GM18498 (cell line): Measurements from ENCODE around the gene GLIS1.
"Not testable (repeated sequence)": the region's sequence is repeated elsewhere in the genome, so short reads cannot be mapped to it uniquely, and the experiment has no call there.

ENCODE experiments used
- ATAC-seq: cut with Tn5 transposase; IDR thresholded peaks from one replicate; pipeline ENCODE4 v1.9.1; 2021; ENCODE audit warnings: mild to moderate bottlenecking, moderate library complexity; ENCODE audit not compliant: unreplicated experiment

Gene GLIS1

DNA sequence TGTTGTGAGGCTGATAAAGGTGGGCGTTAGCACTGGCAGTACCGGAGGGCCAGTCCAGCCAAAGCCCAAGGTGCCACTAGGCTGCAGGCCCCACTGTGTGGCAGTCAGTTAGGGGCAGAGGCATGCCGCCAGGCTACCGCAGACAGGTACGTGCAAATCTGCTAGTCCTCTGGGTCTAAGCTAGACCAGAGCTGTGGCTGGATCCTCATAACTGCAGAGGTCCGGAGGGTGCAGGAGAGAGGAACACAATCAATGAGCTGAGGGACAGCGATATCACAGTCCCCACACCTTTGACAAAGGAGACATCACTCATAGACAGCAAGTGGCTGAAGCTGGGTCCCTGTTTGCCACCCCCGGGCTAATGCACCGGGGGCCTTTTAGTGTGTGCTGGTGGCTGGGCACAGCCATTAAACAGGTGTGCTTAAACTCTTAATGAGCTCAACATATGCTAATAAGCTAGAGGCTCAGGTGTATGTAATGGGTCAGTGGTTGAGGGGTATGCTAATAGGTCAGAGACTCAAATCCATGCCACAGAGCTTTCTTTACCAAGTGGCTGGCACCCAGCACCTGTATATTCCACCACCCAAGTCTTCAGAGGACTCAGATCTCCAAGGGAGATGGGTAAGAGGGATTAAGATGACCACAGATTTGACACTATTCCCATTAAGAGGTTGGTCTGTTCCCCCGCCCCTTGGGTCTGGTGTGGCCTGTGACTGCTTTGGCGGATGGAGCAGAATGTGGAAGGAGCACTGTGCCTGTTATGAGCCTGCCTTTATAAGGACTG lies 82.0 kb downstream of the GLIS1 start:
- no peak for ATAC-seq

DNA sequence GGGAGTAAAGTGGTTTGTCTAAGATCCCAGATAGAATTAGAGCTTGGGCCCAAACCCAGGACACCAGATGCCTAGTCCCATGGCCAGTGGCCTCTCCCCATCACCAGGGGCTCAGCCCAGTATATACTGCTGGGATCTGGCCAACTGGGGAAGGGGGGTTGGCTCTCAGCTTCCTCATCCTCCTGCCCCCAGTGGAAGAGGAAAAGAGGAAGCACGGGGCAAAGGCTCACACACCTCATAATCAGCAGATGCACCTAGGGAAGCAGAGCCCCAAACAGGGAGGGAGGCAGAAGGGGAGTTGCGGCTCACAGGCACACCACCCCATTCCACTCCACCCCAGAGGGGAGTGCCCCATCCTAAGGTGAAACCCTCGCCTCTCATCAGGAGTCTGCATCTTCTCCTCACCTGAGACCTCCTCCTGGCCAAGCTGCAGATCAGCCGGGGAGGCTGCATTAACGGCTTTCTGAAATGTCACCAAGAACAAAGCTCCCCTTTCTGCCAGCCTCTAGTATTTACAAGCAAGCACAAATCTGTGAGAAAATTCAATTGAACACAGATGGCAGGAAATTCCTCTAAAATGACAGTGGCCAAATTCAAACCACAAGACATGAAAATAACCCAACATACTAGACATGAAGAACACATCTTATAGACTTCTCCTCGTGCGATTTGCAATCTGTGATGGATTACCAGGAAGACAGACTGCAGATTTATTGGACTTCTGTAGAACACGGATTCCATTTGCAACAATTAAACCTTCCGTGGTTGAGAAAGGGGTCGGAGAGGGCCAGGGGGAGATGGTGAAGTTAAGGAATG lies 82.8 kb downstream of the GLIS1 start:
- no peak for ATAC-seq

GRCh38 chr1:53654216-53655210 lies 84.5 kb downstream of the GLIS1 start:
- no peak for ATAC-seq

GRCh38 chr1:53653631-53654030 lies 85.3 kb downstream of the GLIS1 start:
- no peak for ATAC-seq

DNA sequence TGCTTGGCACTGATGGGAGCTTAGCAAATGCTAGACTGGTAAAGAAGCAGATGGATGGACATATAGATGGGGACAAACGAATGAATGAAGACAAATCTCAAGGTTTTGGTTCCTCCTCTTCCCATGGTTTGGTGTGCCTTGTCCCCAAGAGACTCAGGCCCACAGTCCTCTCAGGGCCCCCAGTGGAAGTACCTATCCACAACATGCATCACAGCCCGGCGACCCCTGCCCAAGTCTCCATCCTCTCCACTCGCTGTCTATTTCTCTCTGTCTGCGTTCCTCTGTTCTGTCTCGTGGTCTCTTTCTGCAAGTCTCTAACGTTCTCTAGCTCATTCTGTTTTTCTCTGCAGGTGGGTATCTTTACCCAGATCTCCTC lies 85.8 kb downstream of the GLIS1 start:
- no peak for ATAC-seq

GRCh38 chr1:53652441-53653199 lies 86.3 kb downstream of the GLIS1 start:
- ATAC-seq: no peak

DNA sequence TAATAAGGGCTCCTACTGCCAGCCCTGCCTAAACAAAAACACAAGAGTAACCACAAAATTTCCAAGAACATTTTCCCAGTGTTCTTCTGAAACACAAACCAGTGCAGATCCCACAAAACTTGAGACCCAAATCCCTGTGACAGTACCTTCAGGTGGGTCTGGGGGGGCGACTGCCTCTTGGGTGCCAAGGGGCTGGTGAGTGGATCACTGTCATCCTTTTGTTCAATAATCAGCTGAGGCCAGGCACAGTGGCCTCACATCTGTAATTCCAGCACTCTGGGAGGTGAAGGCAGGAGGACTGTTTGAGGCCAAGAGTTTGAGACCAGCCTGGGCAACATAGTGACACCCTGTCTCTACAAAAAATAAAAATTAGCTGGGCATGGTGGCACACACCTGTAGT lies 87.6 kb downstream of the GLIS1 start:
- no peak for ATAC-seq

DNA sequence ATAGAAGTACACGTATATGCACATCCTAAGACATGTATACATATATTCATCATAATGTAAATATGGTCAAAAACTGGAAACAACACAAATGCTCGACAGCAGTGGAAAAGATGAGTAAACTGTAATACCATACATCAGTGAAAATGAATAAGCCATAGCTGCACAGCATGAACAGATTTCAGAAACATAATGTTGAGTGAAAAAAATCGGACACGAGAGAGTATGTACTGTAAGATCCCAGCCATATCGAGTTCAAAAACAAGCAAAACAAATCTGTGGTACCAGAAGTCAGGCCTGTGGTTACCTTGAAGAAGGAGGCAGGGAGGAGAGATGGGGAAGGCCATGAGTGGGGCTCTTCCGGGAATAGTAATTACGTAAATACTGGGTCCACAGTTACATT lies 90.4 kb downstream of the GLIS1 start:
- ATAC-seq: no peak

- ATAC-seq: not testable (repeated sequence)
Observed at GRCh38 chr1:53647915-53648314, 91.0 kb downstream of the GLIS1 start.

DNA sequence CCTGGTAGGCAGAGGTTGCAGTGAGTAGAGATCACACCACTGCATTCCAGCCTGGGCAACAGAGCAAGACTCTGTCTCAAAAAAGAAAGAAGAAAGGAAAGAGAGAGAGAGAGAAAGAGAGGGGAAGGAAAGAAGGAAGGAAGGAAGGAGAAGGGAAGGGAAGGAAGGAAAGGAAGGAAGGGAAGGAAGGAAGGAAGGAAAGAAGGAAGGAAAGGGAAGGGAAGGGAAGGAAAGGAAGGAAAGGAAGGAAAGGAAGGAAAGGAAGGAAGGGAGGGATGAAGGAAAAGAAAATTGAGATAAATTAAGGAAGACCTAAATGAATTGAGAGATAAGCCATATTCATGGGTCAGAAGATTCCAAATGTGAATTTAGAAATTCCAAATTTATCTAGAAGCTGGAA lies 92.2 kb downstream of the GLIS1 start:
- no peak for ATAC-seq

DNA sequence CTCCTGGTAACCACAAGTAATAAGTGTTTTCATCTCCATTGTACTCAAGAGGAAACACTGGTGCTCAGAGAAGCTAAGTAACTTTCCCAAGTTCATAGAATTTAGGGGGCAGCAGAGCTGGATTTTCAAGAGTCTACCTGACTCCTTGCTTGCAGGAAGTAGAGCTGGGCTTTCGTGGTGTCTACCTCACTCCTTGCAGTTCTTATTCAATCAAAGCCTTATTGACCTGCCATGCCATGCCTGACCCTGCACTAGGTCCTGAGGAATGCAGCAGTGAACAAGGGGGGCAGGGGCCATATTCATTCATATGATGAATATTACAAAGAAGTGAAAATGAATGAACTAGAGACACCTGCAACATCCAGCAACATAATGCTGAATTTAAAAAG lies 93.3 kb downstream of the GLIS1 start:
- ATAC-seq: no peak

- ATAC-seq: no peak
Observed at GRCh38 chr1:53644909-53645689, 93.9 kb downstream of the GLIS1 start.

DNA sequence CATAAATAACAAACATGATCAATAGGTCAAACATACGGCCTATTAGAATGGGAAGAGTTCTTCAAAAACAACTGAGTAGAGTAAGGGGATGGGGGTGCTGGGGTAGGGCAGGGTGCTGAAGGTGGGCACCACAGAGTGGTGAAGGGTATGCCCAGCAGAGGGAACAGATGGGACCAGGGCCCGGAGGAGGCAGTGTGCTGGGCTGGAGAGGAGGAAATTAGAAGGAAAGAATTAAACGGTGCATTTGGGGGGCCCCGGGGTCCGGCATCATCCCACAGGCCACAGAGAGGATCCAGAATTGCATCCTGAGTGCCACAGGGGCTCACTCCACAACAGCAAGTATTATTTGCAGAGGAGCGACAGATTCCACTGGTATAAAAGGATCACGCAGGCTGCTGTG lies 94.5 kb downstream of the GLIS1 start:
- ATAC-seq: no peak

- no peak for ATAC-seq
Observed at GRCh38 chr1:53643881-53644390, 95.0 kb downstream of the GLIS1 start.

- ATAC-seq: no peak
Observed at GRCh38 chr1:53643041-53643880, 95.7 kb downstream of the GLIS1 start.

DNA sequence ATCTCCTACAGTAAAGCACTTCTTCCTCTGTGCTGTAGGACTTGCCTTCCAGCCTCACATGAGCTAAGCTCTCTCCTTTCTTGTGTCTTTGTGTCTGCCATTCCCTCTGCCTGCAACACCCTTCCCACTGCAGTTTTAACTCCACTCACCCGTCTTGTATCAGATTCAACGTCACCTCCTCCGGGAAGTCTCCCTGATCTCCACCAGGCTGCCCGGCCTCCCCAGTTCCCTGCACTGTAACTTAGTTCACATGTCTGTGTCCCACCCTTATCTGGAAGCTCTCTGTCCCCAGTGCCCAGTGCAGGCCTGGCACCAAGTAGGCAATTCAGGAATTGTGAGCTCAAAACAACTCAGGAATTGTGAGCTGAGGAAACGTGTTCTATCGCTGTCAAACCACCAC lies 96.4 kb downstream of the GLIS1 start:
- no peak for ATAC-seq

GRCh38 chr1:53642215-53642555 lies 96.8 kb downstream of the GLIS1 start:
- ATAC-seq: no peak

DNA sequence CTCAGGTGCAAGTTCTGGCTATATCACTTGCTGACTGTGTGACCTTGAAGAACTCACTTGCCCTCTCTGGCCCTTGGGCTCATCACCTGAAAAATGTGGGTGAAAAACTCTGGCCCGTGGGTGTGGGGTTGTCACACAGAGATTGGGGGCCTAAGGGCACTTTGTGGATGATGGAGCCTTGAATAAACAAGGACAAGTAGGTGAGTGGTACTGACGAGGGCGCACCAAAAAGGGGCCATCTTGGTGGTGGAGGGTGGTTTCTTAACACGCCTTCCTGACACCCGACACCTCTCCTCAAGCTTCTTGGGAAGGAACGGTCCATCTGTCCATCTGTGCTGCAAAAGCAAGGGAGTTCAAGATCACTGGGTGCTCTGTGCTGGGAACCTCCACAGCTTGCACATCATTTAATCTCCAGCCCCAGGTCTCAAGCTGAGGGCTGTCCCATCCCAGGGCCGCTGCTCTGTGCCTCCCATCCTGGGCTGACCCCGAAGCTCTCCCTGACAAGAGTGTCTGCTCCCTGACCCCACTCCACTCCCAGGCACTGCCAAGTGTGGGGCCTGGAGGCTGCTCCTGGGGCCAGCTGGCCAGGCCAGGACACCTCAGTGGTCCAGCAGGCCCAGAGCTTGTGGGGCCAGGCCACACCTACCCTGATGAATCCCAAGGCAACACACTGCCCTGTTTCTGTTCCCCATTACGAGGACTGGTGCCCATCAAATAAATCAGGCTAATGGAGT lies 97.3 kb downstream of the GLIS1 start:
- ATAC-seq: no peak
